GM08714 (cell line): Measurements from ENCODE around the gene FGFR1OP2.

Experiments used
- H3K4me3 ChIP-seq: fragments of 200-500 bp; sonication (Bioruptor generic); 2 replicates; pipeline ENCODE4 v1.5.1; 2014; ENCODE audit warnings: mild to moderate bottlenecking, low read length, inconsistent platforms
- ZNF274 ChIP-seq: IDR thresholded peaks from 2 replicates; pipeline ENCODE4 v1.6.1; 2012; ENCODE audit warnings: mild to moderate bottlenecking, low read depth, low read length

Gene FGFR1OP2

DNA sequence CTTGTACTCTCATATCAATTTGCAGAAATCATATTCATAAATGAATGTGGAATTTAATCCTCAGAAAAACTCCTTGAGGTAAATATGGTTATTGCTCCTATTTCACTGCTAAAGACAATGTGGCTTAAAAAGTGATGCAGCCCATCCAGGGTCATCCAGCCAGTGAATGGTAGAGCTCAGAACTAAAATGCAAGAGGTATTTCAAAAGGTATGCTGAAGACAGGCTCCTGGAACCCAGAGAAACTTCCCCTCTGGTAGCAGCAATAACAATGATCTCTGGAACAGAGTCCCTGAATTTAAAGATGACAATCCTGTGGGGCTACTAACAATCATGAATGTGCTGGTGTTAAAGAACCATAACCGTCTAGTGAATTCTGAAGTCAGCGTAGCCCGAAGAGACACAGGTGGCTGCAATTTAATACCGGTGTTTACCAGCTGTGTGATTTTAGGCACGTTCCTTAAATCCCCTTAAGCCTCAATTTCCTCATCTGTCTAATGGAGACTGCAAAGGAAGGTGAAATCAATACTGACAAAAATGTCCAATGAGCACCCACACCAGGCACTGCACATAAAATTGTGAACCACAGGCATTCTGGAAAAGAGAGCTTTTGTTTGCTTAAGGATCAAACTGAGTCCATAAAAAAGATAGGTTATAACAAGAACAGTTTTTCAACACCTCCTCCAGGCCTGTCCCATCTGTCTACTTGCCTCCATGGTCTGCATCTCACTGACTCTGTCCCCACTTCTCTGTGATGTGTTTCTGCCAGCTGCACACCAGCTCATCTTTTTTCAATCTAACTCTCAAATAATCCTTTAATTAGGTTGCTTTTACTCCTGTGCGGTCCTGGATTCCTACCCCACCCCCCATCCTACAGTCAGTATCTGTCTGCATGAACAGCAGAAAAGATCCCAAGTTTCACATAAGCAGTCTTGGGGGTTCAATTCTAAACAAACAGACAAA lies 65.4 kb downstream of the FGFR1OP2 start:
- H3K4me3 ChIP-seq = no peak overlapping the region
- TF ChIP-seq ZNF274 = no peak

DNA sequence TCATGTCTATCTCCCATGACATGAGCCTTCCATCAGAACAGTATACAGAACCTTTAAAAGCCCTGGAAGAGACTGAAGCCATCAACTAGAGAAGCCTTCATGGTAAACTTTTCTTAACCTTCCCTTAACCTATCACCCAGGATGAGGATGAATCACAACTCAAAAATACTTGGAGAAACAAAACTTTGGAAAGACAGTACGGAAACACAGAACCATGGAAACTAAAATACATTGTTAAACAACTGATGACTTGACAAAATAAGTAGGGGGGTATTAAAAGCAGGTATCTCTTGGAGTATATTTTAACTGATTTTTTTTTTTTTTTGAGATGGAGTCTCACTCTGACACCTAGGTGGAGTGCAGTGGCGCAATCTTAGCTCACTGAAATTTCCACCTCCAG lies 67.2 kb downstream of the FGFR1OP2 start:
- no peak overlapping the region for H3K4me3 ChIP-seq
- no peak for TF ChIP-seq ZNF274

DNA sequence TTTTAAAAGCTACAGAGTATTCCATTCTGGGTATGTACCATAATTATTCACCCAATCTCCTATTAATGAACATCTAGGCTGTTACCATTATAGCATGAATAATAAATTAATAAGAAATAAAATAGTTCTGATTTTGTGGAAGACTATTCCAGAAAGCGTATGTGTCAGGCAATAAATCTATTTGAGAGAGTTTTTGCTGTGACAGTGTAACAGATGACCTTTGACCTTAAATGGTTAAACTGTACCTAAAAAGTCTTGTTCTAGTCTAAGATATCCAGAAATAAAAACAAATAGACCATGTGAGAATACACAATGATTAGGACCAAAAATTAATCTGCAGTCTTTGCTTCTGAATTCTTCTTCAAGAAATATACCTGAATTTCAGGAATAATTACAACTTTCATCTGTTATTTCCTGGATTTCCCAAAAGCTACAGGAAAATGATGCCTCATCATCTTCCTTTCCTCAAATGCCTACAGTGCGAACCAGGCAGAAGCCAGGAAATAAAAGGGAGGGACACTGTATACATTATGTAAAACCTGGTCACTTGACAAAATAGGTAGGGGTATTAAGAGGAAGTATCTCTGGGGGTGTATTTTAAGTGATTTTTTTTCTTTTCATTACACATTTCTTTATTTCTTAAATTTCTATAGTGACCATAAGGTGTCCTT lies 68.7 kb downstream of the FGFR1OP2 start:
- no peak for TF ChIP-seq ZNF274
- no peak overlapping the region for H3K4me3 ChIP-seq

DNA sequence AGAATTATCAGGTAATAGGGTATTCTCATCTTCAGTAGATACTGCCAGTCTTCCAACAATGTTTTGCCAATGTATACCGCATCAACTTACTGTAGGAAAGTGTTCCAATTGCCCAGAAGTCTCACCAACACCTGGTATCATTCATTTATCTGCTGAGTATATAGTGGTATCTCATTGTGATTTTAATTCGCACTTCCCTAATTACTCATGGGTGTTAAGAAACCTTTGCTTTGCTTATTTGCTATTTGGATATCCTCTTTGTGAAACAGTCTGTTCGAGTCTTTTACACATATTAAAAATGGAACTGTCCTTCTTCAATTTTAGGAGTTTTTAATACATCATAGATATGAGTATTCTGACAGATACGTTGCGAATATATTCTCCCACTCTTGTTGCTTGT lies 69.8 kb downstream of the FGFR1OP2 start:
- no peak overlapping the region for H3K4me3 ChIP-seq
- TF ChIP-seq ZNF274 = no peak

DNA sequence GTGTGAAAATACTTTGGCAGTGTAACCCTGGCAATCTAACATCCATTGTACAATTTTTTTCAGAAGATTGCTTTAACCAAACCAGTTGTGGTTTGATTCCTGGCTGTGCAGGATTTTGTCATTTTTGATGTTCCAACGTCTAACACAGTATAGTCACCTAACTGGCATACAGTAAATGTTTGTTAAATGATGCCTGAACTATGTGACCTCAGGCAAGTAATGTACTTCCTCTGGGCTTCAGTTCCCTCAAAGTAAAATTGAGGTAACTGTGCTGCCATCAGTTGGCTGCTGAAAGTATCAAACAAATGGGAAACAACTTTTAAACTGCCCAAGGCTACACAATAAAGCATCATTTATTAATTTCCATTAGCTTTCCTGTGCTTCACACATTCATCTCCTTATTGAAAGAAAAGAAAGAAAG lies 71.6 kb downstream of the FGFR1OP2 start:
- TF ChIP-seq ZNF274 = no peak
- H3K4me3 ChIP-seq = no peak overlapping the region

DNA sequence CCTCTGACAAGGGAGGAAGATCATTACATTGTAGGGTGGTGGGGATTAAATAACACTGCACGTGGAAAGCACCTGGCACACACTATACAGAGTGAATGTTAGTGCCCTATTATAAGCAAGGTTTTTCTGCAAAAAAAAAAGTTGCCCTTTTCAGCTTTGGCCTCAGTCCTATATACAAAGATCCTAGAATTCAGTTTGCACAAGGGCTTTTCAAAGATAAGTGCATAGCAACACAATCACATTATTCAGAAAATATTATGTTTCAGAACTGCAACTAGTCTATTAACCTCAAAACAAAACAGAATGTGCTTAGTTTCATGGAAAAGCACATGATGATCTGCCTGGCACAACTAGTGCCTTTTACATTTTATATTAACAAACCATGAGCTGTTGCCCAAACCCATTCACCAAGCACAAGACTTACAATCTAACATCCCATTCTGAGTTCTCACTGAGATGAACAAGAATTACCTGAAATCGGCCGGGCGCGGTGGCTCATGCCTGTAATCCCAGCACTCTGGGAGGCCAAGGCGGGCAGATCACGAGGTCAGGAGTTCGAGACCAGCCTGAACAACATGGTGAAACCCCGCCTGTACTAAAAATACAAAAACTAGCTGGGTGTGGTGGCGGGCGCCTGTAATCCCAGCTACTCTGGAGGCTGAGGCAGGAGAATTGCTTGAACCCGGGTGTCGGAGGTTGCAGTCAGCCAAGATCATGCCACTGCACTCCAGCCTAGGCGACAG lies 74.1 kb downstream of the FGFR1OP2 start:
- H3K4me3 ChIP-seq = peak overlapping the region; percentile 79
- no peak for TF ChIP-seq ZNF274

DNA sequence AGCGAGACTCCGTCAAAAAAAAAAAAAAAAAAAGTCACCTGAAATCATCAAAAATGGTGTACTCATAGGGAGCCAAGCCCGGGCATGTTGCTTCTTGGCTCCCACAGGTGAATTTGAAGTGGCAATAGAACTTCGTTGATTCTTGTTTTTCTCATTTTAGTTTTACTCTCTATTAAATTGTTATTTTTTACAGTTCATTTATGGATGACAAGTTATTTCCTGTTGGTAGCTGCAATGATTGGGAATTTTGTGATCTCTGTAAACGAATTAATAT lies 74.6 kb downstream of the FGFR1OP2 start:
- H3K4me3 ChIP-seq = peak overlapping the region; percentile 79
- no peak for TF ChIP-seq ZNF274

DNA sequence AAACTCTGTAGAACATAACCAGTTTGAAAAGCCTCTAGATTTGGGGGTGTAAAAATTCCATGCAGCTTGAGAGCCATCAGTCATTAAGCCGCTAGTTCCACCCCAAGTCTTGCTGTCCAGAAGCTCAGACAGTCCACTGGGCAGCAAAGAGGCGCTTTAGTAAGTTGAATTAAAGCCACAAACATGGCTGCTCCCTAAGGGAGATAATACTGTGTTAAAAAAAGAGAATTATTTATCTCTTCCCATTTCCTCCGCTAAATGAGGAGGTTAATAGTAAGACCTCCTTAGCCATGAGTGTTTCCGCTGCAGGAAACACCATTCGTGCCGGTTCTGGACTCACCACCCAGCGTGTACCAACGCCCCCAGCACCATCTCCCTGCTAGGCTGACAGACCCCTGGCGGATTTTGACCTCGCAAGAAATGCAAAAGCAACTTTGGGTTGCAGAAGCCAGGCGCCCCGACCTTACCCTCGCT lies 75.4 kb downstream of the FGFR1OP2 start:
- H3K4me3 ChIP-seq = peak overlapping the region; percentile 79
- TF ChIP-seq ZNF274 = no peak

DNA sequence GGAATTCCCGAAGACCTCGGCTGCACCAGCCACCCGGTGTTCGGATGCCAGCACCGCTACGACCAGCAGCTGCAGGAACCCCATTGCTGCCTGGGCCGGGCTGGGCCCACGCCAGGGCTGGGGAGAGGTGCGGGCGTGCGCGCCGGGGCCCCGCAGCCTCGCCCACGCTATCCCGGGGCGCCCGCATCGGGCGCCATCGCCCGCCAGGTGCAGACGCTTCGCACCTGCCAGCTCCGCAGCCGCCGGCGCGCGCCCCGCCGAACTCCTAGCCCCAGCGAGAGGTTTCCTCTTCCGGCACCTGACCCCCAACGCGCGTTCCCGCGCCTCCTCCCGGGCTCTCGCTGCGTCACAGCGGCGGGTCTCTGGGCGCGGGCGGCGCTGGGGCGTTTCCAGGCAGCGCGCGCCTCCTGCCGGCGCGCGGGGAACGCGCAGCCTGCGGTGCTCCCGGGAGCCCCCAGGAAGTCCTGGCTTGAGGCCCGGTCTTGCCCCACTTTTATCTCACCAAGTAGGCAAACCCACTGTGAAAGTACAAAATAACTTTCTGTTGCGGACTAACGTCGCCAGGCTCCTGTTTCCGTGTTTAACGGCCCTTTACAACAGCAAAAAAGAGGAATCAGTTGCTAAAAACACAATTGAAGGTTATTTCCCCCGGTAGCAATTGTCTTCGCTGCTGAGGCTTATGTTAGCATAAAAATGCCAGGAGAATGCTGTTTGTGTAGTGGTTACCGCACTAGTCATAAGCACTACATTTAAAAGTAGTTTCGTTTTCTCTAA lies 76.0 kb downstream of the FGFR1OP2 start, which contains the start of gene TM7SF3:
Gene TM7SF3 (minus strand): TSS at position 300 of the 774 bp plus-strand sequence. CDS start 216 bp downstream, at position 84.
- TF ChIP-seq ZNF274 = no peak
- H3K4me3 ChIP-seq = peak within 1 kb of the TSS; percentile 79

DNA sequence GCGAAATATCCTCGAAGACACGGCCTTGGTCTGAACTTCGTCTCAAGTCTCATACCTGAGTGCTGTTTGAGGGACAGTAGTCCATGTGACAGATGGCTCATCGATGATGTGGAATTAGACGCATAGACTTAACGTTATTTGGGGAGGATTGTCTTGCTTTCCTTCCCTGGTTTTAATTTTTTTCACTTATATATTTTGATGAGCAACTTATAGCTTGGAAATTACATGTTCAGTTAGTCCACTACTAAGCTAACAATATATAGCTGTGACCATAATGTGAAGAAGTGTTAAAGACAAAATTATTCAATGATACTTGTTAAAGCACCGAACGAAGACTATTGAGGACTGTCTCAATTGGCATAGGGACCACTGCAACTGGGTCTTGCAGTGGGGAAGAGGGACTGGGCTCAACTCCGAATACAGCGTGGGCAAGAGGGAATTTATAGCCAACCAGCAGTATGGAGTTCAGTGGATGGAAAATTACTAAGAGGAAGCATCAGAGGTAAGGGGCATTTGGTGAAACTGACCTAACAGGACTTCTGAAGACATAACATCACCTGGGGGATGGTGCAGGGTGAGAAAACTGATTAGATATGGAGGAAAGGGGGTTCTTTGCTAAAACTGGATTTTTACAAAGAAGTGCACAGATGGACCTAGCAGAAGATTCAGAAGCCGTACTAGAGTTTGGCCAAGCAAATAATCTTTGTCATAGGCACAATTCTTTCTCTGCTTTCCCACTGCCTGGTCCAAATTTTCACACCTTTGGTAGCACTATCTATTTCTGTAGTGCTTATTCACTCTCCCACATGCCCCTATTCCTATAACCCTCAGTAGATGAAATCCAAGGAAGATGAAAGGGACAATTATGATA lies 76.8 kb downstream of the FGFR1OP2 start:
- TF ChIP-seq ZNF274 = no peak
- peak overlapping the region; percentile 55; the same call in 1 of the 2 replicates for H3K4me3 ChIP-seq

DNA sequence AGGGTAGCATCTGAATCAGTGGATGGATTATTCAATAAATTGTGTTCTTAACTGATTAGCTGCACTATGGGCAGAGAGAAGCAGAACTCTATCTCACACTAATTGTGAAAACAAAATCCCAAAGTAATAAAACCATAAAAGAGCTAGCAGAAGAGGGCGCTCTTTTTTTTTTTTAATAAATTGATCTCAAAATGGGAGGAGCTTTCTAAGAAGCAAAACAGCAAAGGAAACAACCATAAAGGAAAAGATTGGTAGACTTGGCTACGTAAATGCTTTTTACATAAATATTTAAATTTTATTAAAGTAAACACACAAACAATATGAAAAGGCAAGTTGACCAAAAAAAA lies 77.4 kb downstream of the FGFR1OP2 start:
- no peak for TF ChIP-seq ZNF274
- no peak overlapping the region for H3K4me3 ChIP-seq
